Mesenchymal stem cell (in vitro differentiated cells and primary cell): ENCODE results near the gene INAFM2.
A peak's percentile ranks its signal among the peaks of the same experiment; 100 is the strongest.

Experiments used
- DNase-seq: peaks from one replicate; pipeline ENCODE4 v3.0.0-alpha.2; 2013
- H2AFZ ChIP-seq: one replicate; pipeline ENCODE4 v1.6.1; 2013; ENCODE audit warnings: low read depth, mild to moderate bottlenecking, control low read depth, inconsistent platforms, low read length, moderate library complexity
- H2AK5ac ChIP-seq: 2 replicates; pipeline ENCODE4 v1.6.1; 2013; ENCODE audit warnings: low read length, moderate library complexity, mild to moderate bottlenecking, inconsistent platforms; ENCODE audit not compliant: severe bottlenecking
- H2BK120ac ChIP-seq: one replicate; pipeline ENCODE4 v1.6.1; 2013; ENCODE audit warnings: low read depth, mild to moderate bottlenecking, inconsistent platforms, low read length, moderate library complexity
- H2BK12ac ChIP-seq, 2 experiments: one replicate each; pipeline ENCODE4 v1.6.1; 2013; ENCODE audit warnings: inconsistent platforms in 2 of 2, low read length in 2 of 2, mild to moderate bottlenecking in 2 of 2, moderate library complexity in 2 of 2, control low read depth in 1 of 2
- H2BK15ac ChIP-seq: one replicate; pipeline ENCODE4 v1.6.1; 2013; ENCODE audit warnings: mild to moderate bottlenecking, low read depth, inconsistent platforms; ENCODE audit not compliant: poor library complexity, severe bottlenecking
- H2BK5ac ChIP-seq: 2 replicates; pipeline ENCODE4 v1.6.1; 2013; ENCODE audit warnings: low read depth, mild to moderate bottlenecking, low read length, control low read depth, inconsistent platforms; ENCODE audit not compliant: poor library complexity, severe bottlenecking
- H3K14ac ChIP-seq, 2 experiments: one replicate each; pipeline ENCODE4 v1.6.1; 2013; ENCODE audit warnings: inconsistent platforms in 2 of 2, low read length in 2 of 2, control low read depth in 1 of 2, mild to moderate bottlenecking in 1 of 2, moderate library complexity in 1 of 2
- H3K18ac ChIP-seq, 2 experiments: one replicate each; pipeline ENCODE4 v1.6.1; 2013; ENCODE audit warnings: inconsistent platforms in 2 of 2, low read length in 2 of 2, control low read depth in 1 of 2, low read depth in 1 of 2, mild to moderate bottlenecking in 1 of 2
- H3K23ac ChIP-seq, 2 experiments: one replicate each; pipeline ENCODE4 v1.6.1; 2013; ENCODE audit warnings: inconsistent platforms in 2 of 2, low read length in 2 of 2, mild to moderate bottlenecking in 2 of 2, moderate library complexity in 2 of 2, control low read depth in 1 of 2
- H3K27ac ChIP-seq: 2 replicates; pipeline ENCODE4 v1.5.1; 2013; ENCODE audit warnings: mild to moderate bottlenecking, moderate library complexity, low read length, control low read depth, inconsistent platforms; ENCODE audit not compliant: poor library complexity, severe bottlenecking
- H3K27me3 ChIP-seq, 2 experiments: 2 replicates each; pipeline versions ENCODE4 v1.6.1 to v1.7.0; 2013; ENCODE audit warnings: low read length in 2 of 2, mild to moderate bottlenecking in 2 of 2, moderate library complexity in 2 of 2, control low read depth in 1 of 2, inconsistent platforms in 1 of 2; ENCODE audit not compliant: control insufficient read depth in 1 of 2, insufficient read depth in 1 of 2
- H3K36me3 ChIP-seq, 2 experiments: 2 replicates each; pipeline versions ENCODE4 v1.6.1 to v1.7.0; 2013; ENCODE audit warnings: low read length in 2 of 2, control low read depth in 1 of 2, inconsistent platforms in 1 of 2, low read depth in 1 of 2, mild to moderate bottlenecking in 1 of 2; ENCODE audit not compliant: insufficient read depth in 2 of 2, control insufficient read depth in 1 of 2
- H3K4ac ChIP-seq, 2 experiments: one replicate each; pipeline ENCODE4 v1.6.1; 2013; ENCODE audit warnings: inconsistent platforms in 2 of 2, low read length in 2 of 2, mild to moderate bottlenecking in 2 of 2, moderate library complexity in 2 of 2, control low read depth in 1 of 2, low read depth in 1 of 2
- H3K4me1 ChIP-seq: 2 replicates; pipeline ENCODE4 v1.6.1; 2013; ENCODE audit warnings: low read depth, low read length, control low read depth; ENCODE audit not compliant: control insufficient read depth, insufficient read depth
- H3K4me2 ChIP-seq: 2 replicates; pipeline ENCODE4 v1.6.1; 2013; ENCODE audit warnings: low read length, mild to moderate bottlenecking, inconsistent platforms; ENCODE audit not compliant: poor library complexity, severe bottlenecking
- H3K4me3 ChIP-seq, 2 experiments: 2 replicates each; pipeline versions ENCODE4 v1.5.1 to v1.7.0; 2013; ENCODE audit warnings: low read length in 2 of 2, mild to moderate bottlenecking in 2 of 2, control low read depth in 1 of 2, low read depth in 1 of 2; ENCODE audit not compliant: insufficient read depth in 1 of 2
- H3K79me1 ChIP-seq: replicated peaks from 2 replicates; pipeline ENCODE4 v1.6.1; 2013; ENCODE audit warnings: mild to moderate bottlenecking, control low read depth, low read length, inconsistent platforms; ENCODE audit not compliant: poor library complexity, severe bottlenecking
- H3K9ac ChIP-seq: 2 replicates; pipeline ENCODE4 v1.7.0; 2013; ENCODE audit warnings: mild to moderate bottlenecking, low read length, moderate library complexity
- H3K9me3 ChIP-seq: 2 replicates; pipeline ENCODE4 v1.7.0; 2013; ENCODE audit warnings: mild to moderate bottlenecking, low read length; ENCODE audit not compliant: control insufficient read depth
- H4K8ac ChIP-seq: one replicate; pipeline ENCODE4 v1.6.1; 2013; ENCODE audit warnings: inconsistent platforms, mild to moderate bottlenecking, low read length, moderate library complexity
- H4K91ac ChIP-seq: one replicate; pipeline ENCODE4 v1.6.1; 2013; ENCODE audit warnings: mild to moderate bottlenecking, low read length, inconsistent platforms
- WGBS: methylation state at CpG from one replicate; pipeline ENCODE4 v1.1.7; 2013; ENCODE audit warnings: mixed read lengths; 5-methylcytosine and 5-hydroxymethylcytosine counted together

Gene INAFM2

GRCh38 chr15:40290918-40291574 is 32.4 kb upstream of the INAFM2 start:
- peak overlapping the region; percentile 65 to 98 for H3K18ac ChIP-seq
- no peaks in the 10 kb centered on the region for H3K9me3 ChIP-seq
- H3K4me3 ChIP-seq = peak overlapping the region; percentile 47 to 63
- peaks cover 67 to 68% of the 10 kb centered on the region in 2 experiments for H3K27me3 ChIP-seq
- peak overlapping the region; percentile 5 to 53 for H3K23ac ChIP-seq
- no peaks in the 10 kb centered on the region for H3K79me1 ChIP-seq
- peak overlapping the region; percentile 94 for H3K4me2 ChIP-seq
- H2BK15ac ChIP-seq = peak overlapping the region; percentile 50
- peaks cover 24% of the 10 kb centered on the region for H3K4me1 ChIP-seq
- H3K36me3 ChIP-seq = no peaks in the 10 kb centered on the region
- peak; percentile 71 for DNase-seq
- peak overlapping the region; percentile 80 for H4K91ac ChIP-seq
- H2BK5ac ChIP-seq = no peak overlapping the region
- H3K4ac ChIP-seq = no peak overlapping the region
- peak overlapping the region; percentile 36 for H2BK120ac ChIP-seq
- WGBS = 2% methylated on average over 64 of the region's 68 CpGs
- H2AFZ ChIP-seq = peak overlapping the region; percentile 80
- no peak overlapping the region for H3K27ac ChIP-seq
- H3K9ac ChIP-seq = no peak overlapping the region
- H2AK5ac ChIP-seq = no peak overlapping the region
- H4K8ac ChIP-seq = peak overlapping the region; percentile 97
- H3K14ac ChIP-seq = peak overlapping the region in 1 of 2 experiments; percentile 93
- peak overlapping the region in 1 of 2 experiments; percentile 47 for H2BK12ac ChIP-seq

DNA sequence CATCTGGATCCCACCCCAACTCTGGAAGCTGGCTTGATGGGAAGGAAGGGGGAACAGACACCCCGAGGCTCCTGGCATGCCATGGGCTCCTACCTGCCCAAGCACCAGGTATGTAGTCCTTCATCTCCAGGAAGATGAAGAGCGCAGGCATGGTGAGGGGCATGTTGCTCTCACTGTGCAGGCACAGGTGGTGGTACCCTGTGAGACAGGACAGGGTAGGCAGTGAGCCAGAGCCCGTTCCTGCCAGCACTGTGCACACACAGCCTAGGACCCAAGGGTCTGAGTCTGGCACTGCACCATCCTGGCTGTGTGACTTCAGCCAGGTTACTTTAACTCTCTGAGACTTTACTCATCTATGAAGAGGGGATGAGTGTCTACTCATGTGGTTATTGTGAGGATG is 31.2 kb upstream of the INAFM2 start:
- H2BK15ac ChIP-seq = no peak overlapping the region
- H2BK12ac ChIP-seq = peak overlapping the region in 1 of 2 experiments; percentile 18
- H3K4ac ChIP-seq = no peak overlapping the region
- no peak overlapping the region for H3K9ac ChIP-seq
- H4K8ac ChIP-seq = no peak overlapping the region
- no peak overlapping the region for H3K14ac ChIP-seq
- H3K4me3 ChIP-seq = no peak overlapping the region
- H3K4me1 ChIP-seq = peaks cover 19% of the 10 kb centered on the region
- H3K27me3 ChIP-seq = peaks cover 73 to 79% of the 10 kb centered on the region in 2 experiments
- H3K18ac ChIP-seq = no peak overlapping the region
- H2BK5ac ChIP-seq = no peak overlapping the region
- H3K36me3 ChIP-seq = no peaks in the 10 kb centered on the region
- H3K9me3 ChIP-seq = no peaks in the 10 kb centered on the region
- H3K4me2 ChIP-seq = no peak overlapping the region
- H2AFZ ChIP-seq = no peak overlapping the region
- DNase-seq = no peak
- H3K27ac ChIP-seq = no peak overlapping the region
- H2AK5ac ChIP-seq = no peak overlapping the region
- no peaks in the 10 kb centered on the region for H3K79me1 ChIP-seq
- 97% methylated on average over 3 of the region's 3 CpGs for WGBS
- H4K91ac ChIP-seq = no peak overlapping the region
- H2BK120ac ChIP-seq = no peak overlapping the region
- no peak overlapping the region for H3K23ac ChIP-seq

DNA sequence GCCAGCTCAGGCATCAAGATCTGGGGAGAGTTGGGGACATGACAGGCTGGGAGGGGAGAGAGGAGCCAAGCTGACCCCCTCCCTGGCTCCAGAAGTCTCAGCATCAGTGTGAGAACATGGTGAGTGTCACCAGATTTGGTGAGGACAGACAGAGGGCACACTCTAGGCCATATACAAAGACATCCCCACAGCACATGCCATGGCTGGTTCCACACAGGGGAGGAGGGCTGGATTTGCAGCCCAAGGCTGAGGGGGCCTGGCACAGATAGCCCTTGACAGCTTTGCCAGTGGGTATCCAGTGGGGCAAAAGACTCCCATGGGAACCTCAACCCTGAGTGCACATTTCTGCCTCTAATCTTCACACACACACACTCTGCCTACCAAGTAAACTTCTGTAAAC is 30.5 kb upstream of the INAFM2 start:
- no peak overlapping the region for H3K18ac ChIP-seq
- H2BK120ac ChIP-seq = no peak overlapping the region
- H2BK12ac ChIP-seq = peak overlapping the region in 1 of 2 experiments; percentile 15
- no peak overlapping the region for H3K4me2 ChIP-seq
- H4K8ac ChIP-seq = no peak overlapping the region
- H3K4me1 ChIP-seq = peaks cover 19% of the 10 kb centered on the region
- H3K4ac ChIP-seq = no peak overlapping the region
- H2BK5ac ChIP-seq = no peak overlapping the region
- H3K4me3 ChIP-seq = no peak overlapping the region
- no peak for DNase-seq
- H3K23ac ChIP-seq = no peak overlapping the region
- H2BK15ac ChIP-seq = no peak overlapping the region
- no peak overlapping the region for H3K14ac ChIP-seq
- no peak overlapping the region for H3K9ac ChIP-seq
- no peak overlapping the region for H2AFZ ChIP-seq
- H3K27ac ChIP-seq = no peak overlapping the region
- no peak overlapping the region for H4K91ac ChIP-seq
- no peaks in the 10 kb centered on the region for H3K9me3 ChIP-seq
- H3K36me3 ChIP-seq = no peaks in the 10 kb centered on the region
- H2AK5ac ChIP-seq = no peak overlapping the region
- H3K79me1 ChIP-seq = no peaks in the 10 kb centered on the region
- peaks cover 75 to 87% of the 10 kb centered on the region in 2 experiments for H3K27me3 ChIP-seq

DNA sequence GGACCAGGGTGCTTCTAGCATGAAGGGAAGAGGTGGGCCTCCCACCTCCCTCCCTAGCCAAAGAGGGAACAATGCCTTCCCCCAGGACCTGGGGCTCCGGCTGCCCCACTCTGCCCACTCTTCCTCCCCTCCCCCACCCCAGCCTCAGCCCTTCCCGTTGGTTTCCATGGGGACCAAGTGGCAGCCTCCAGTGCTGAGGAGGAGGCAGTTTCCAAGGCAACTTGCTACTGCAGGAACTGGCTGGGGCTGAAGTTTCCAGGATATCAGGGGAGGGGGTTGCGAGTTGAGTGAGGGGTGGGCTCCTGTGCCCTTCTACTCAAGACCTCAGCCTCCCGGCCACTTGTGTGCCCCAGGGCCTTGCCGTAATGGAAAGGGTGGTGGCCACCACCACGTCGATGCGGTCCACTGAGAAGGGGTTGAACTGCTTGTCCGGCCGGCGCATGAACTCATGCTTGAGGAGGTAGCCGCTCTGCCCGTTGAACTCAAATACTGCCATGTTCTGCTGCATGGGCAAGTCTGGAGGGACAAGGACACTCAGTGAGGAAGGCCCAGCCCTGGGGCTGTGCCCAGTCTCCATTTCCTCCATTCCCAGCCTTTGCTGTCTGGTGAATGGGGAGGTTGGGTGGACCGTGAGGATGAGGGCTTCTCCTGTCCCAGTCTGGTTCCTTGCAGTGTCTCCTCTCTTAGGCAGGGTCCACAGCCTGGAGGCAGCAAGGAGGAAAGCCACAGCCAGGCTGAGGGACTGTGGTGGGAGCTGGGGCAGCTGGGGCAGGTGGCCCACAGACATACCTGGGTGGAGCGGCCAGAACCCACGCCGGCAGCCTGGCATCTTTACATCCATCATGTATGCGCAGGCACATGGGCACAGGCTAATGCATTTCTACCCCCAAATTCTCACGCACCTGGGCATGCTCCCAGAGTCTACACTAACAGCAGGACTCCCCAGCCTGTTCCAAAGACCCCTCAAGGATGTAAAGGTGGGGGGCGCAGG is 29.3 kb upstream of the INAFM2 start:
- Histone ChIP-seq H3K36me3 (no peaks in the 10 kb centered on the region), H4K91ac (no peak overlapping the region), H3K9ac (no peak overlapping the region), H3K79me1 (no peaks in the 10 kb centered on the region), H3K9me3 (no peaks in the 10 kb centered on the region), H3K18ac (no peak overlapping the region), H3K4me1 (peaks cover 19% of the 10 kb centered on the region), H2BK15ac (no peak overlapping the region), H3K27ac (no peak overlapping the region), H3K4me2 (no peak overlapping the region), H3K4ac (no peak overlapping the region), H3K27me3 (peaks cover 74 to 90% of the 10 kb centered on the region in 2 experiments), H2BK12ac (no peak overlapping the region), H3K14ac (no peak overlapping the region), H3K4me3 (no peak overlapping the region), H2BK5ac (no peak overlapping the region), H4K8ac (no peak overlapping the region), H2AK5ac (no peak overlapping the region), H3K23ac (peak overlapping the region in 1 of 2 experiments; percentile 11), H2BK120ac (no peak overlapping the region), H2AFZ (no peak overlapping the region)
- WGBS = 81% methylated on average over 19 of the region's 20 CpGs
- no peak for DNase-seq
